GM23338 (cell line): ENCODE data around the gene FAM200C.

Source experiments
- CTCF ChIP-seq, 2 experiments: fragments of 200-600 bp in 1 of 2; sonication (generic) in 1 of 2; conservative IDR thresholded peaks; 2 replicates each; pipeline versions ENCODE4 v1.5.1 to v1.6.1; 2016 to 2017; ENCODE audit warnings: antibody characterized with exemption in 2 of 2, low read depth in 2 of 2, mild to moderate bottlenecking in 2 of 2, moderate library complexity in 1 of 2
- ETS1 ChIP-seq: IDR thresholded peaks from 2 replicates; pipeline ENCODE4 v1.6.1; 2016; ENCODE audit warnings: antibody characterized with exemption
- EZH2 ChIP-seq: fragments of 200-600 bp; sonication (generic); IDR thresholded peaks from one replicate; pipeline ENCODE4 v1.8.0; 2017; ENCODE audit warnings: antibody characterized with exemption, mild to moderate bottlenecking, low read depth; ENCODE audit not compliant: unreplicated experiment
- EZH2phosphoT487 ChIP-seq: fragments of 200-600 bp; sonication (generic); IDR thresholded peaks from one replicate; pipeline ENCODE4 v1.8.1; 2018; ENCODE audit warnings: antibody characterized with exemption; ENCODE audit not compliant: unreplicated experiment
- POLR2AphosphoS5 ChIP-seq: IDR thresholded peaks from 2 replicates; pipeline ENCODE4 v1.6.1; 2016; ENCODE audit warnings: antibody characterized with exemption, low read depth
- REST ChIP-seq: IDR thresholded peaks from one replicate; pipeline ENCODE4 v1.6.1; 2018; ENCODE audit warnings: antibody characterized with exemption; ENCODE audit not compliant: unreplicated experiment
- ZNF114 ChIP-seq: fragments of 250-450 bp; sonication (Bioruptor Pico); IDR thresholded peaks from 2 replicates; pipeline ENCODE4 v1.5.0; 2020; ENCODE audit warnings: mild to moderate bottlenecking, moderate library complexity
- ZNF331 ChIP-seq: fragments of 250-450 bp; sonication (Bioruptor Pico); IDR thresholded peaks from 2 replicates; pipeline ENCODE4 v1.5.0; 2020; ENCODE audit warnings: low read depth, mild to moderate bottlenecking, moderate library complexity

- TF ChIP-seq POLR2AphosphoS5 (no peak), EZH2 (no peak), ETS1 (no peak), CTCF (conservative IDR thresholded peaks at IDR 0.05; ENCODE audit: low read depth in 2 of 2) (no peak), REST (no peak), ZNF114 (no peak), ZNF331 (CRISPR knock-in tag) (no peak), EZH2phosphoT487 (no peak)
Observed at GRCh38 chr5:160378330-160378729, 21.5 kb downstream of the FAM200C start.
